ENCODE data around the gene LRRC34.

The LRRC34 gene

GRCh38 chr3:169847896-169848295, 35.2 kb upstream of the LRRC34 start:
- H3K79me2 ChIP-seq (ENCODE audit: control insufficient read depth, low read length): no peaks in the 10 kb centered on the region
- H3K27ac ChIP-seq (ENCODE audit: low read depth, low read length): no peak overlapping the region
- H3K36me3 ChIP-seq (ENCODE audit: control insufficient read depth, low read length): no peaks in the 10 kb centered on the region
- no peaks in the 10 kb centered on the region for H3K9me3 ChIP-seq (ENCODE audit: control insufficient read depth, insufficient read depth, low read length)
- H3K4me2 ChIP-seq (ENCODE audit: low read length): peak overlapping the region; percentile 97
- no peaks in the 10 kb centered on the region for H3K27me3 ChIP-seq (ENCODE audit: control insufficient read depth, low read length)
- H4K20me1 ChIP-seq (ENCODE audit: control insufficient read depth, insufficient read depth, low read depth, low read length): no peaks in the 10 kb centered on the region
- no peaks in the 10 kb centered on the region for H3K9me2 ChIP-seq (replicated peaks; ENCODE audit: control insufficient read depth, low read length)
- TF ChIP-seq CTCF (IDR thresholded peaks at IDR 0.05; ENCODE audit: low read depth, low read length, poor library complexity, severe bottlenecking) (no peak), EZH2phosphoT487 (IDR thresholded peaks at IDR 0.05; ENCODE audit: borderline replicate concordance, low read length) (no peak)
- H3K4me3 ChIP-seq (ENCODE audit: low read length): 0 out of 2 replicates have a peak overlapping the region, but pooled peaks have one; percentile 64
- peaks cover 75% of the 10 kb centered on the region for H3K4me1 ChIP-seq (ENCODE audit: control insufficient read depth, low read length)
- H3F3A ChIP-seq (ENCODE audit: control insufficient read depth, insufficient read depth): peaks cover 20% of the 10 kb centered on the region

- no peak for TF ChIP-seq CTCF (IDR thresholded peaks at IDR 0.05; ENCODE audit: low read depth, low read length, poor library complexity, severe bottlenecking)
- TF ChIP-seq EZH2phosphoT487 (IDR thresholded peaks at IDR 0.05; ENCODE audit: borderline replicate concordance, low read length): no peak
- Histone ChIP-seq H3K9me3 (ENCODE audit: control insufficient read depth, insufficient read depth, low read length) (no peaks in the 10 kb centered on the region), H3K4me2 (ENCODE audit: low read length) (peak overlapping the region; percentile 97), H3F3A (ENCODE audit: control insufficient read depth, insufficient read depth) (peaks cover 21% of the 10 kb centered on the region), H3K27ac (ENCODE audit: low read depth, low read length) (peak overlapping the region; percentile 87), H3K27me3 (ENCODE audit: control insufficient read depth, low read length) (no peaks in the 10 kb centered on the region), H3K9me2 (replicated peaks; ENCODE audit: control insufficient read depth, low read length) (no peaks in the 10 kb centered on the region), H3K4me1 (ENCODE audit: control insufficient read depth, low read length) (peaks cover 84% of the 10 kb centered on the region), H3K36me3 (ENCODE audit: control insufficient read depth, low read length) (no peaks in the 10 kb centered on the region), H4K20me1 (ENCODE audit: control insufficient read depth, insufficient read depth, low read depth, low read length) (no peaks in the 10 kb centered on the region), H3K79me2 (ENCODE audit: control insufficient read depth, low read length) (no peaks in the 10 kb centered on the region), H3K4me3 (ENCODE audit: low read length) (peak overlapping the region; percentile 64)
Observed at GRCh38 chr3:169846458-169847193, 33.9 kb upstream of the LRRC34 start.

GRCh38 chr3:169842960-169843359, 30.3 kb upstream of the LRRC34 start:
- H3F3A ChIP-seq (ENCODE audit: control insufficient read depth, insufficient read depth): peaks cover 32% of the 10 kb centered on the region
- no peaks in the 10 kb centered on the region for H3K79me2 ChIP-seq (ENCODE audit: control insufficient read depth, low read length)
- H3K27me3 ChIP-seq (ENCODE audit: control insufficient read depth, low read length): no peaks in the 10 kb centered on the region
- H3K9me2 ChIP-seq (replicated peaks; ENCODE audit: control insufficient read depth, low read length): no peaks in the 10 kb centered on the region
- H3K27ac ChIP-seq (ENCODE audit: low read depth, low read length): peak overlapping the region; percentile 60
- H3K4me2 ChIP-seq (ENCODE audit: low read length): peak overlapping the region; percentile 76
- peak overlapping the region; percentile 57 for H3K4me3 ChIP-seq (ENCODE audit: low read length)
- TF ChIP-seq EZH2phosphoT487 (IDR thresholded peaks at IDR 0.05; ENCODE audit: borderline replicate concordance, low read length): no peak
- no peak for TF ChIP-seq CTCF (IDR thresholded peaks at IDR 0.05; ENCODE audit: low read depth, low read length, poor library complexity, severe bottlenecking)
- H3K9me3 ChIP-seq (ENCODE audit: control insufficient read depth, insufficient read depth, low read length): no peaks in the 10 kb centered on the region
- no peaks in the 10 kb centered on the region for H4K20me1 ChIP-seq (ENCODE audit: control insufficient read depth, insufficient read depth, low read depth, low read length)
- H3K36me3 ChIP-seq (ENCODE audit: control insufficient read depth, low read length): no peaks in the 10 kb centered on the region
- peaks cover 92% of the 10 kb centered on the region for H3K4me1 ChIP-seq (ENCODE audit: control insufficient read depth, low read length)

All from DOHH2 (cell line).